Dendritic cell treated with granulocyte-macrophage colony-stimulating factor and Interleukin-4, amounts not matched to agents 40 ng/mL and 50 ng/mL, for 4 days (primary cell): Measurements from ENCODE around the gene PROSER2.

Experiments
- H3K27ac Mint-ChIP-seq: one replicate; pipeline ENCODE4 v1.8.0; 2022; ENCODE audit warnings: mild to moderate bottlenecking, mixed read lengths
- H3K27me3 Mint-ChIP-seq: one replicate; pipeline ENCODE4 v1.8.0; 2022; ENCODE audit warnings: mild to moderate bottlenecking, mixed read lengths
- H3K36me3 Mint-ChIP-seq: one replicate; pipeline ENCODE4 v1.8.0; 2022; ENCODE audit warnings: low read depth, mixed read lengths
- H3K4me1 Mint-ChIP-seq: one replicate; pipeline ENCODE4 v1.8.0; 2022; ENCODE audit warnings: low read depth, mixed read lengths
- H3K4me3 Mint-ChIP-seq: one replicate; pipeline ENCODE4 v1.8.0; 2022; ENCODE audit warnings: mild to moderate bottlenecking, moderate library complexity, mixed read lengths
- H3K9me3 Mint-ChIP-seq: one replicate; pipeline ENCODE4 v1.8.0; 2022; ENCODE audit warnings: mixed read lengths
- intact Hi-C: fragments of 100-400 bp; cut with micrococcal nuclease; formaldehyde crosslinking; loops from one replicate; pipeline ENCODE4 v1.15.0; 2022

PROSER2 gene, protein sequence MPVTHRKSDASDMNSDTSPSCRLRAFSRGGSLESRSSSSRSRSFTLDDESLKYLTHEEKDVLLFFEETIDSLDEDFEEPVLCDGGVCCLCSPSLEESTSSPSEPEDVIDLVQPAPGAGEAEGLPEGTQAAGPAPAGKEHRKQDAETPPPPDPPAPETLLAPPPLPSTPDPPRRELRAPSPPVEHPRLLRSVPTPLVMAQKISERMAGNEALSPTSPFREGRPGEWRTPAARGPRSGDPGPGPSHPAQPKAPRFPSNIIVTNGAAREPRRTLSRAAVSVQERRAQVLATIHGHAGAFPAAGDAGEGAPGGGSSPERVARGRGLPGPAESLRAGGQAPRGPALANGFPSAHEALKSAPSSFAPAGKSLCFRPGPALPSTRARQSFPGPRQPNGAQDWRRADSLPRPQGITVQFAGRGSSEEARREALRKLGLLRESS

DNA sequence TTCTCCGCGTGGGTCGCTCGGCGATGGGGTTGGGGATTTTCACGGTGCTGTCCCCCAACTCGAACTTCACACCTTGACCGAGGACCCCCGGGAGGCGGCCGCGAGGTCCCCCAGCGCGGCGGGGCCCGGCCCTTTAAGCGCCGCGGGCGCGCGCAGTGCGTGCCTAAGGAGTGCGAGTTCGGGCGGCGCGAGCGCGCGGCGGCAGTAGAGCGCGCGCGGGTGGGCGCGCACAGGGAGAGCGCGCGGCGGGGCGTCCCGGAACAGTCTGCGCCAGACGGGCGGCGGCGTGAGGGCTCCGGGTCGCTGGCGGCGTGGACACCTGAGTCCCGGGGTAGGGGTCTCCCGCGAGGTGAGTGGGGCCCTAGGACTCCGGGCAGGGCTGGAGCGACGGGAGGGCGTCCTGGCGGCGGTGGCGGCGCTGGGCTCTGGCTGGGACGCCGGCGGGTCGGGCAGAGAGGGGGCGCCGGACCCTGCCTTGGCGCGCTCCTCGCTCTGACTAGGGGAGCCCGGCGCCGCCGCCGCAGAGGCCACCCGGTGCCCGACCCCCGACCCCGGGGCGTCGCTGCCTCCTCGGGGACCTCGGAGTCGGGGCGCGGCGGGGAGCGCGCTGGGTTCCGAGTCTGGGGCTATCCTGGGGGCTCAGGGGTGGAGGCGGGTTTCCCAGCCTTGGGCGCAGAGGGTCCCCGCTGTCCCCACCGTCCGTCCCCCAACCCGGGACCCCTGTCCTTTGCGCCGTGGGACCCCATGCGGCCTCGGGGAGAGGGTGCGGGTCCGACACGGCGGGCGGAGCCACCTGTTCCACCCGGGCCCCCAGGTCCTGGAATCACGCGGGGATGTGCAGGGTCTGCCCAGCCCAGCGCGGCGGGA, at the start of gene PROSER2:
PROSER2 (plus strand) TSS at position 235 of the 867 bp plus-strand sequence. CDS start 28,722 bp downstream, outside the sequence.
- Mint-ChIP-seq H3K36me3 (peaks cover 7% of the 10 kb centered on the region), H3K27ac (peak within 1 kb of the TSS; percentile 60), H3K9me3 (no peaks in the 10 kb centered on the region), H3K4me3 (peak within 1 kb of the TSS; percentile 79), H3K4me1 (peaks cover 18% of the 10 kb centered on the region), H3K27me3 (peaks cover 17% of the 10 kb centered on the region)
- intact Hi-C loops: no loop called here

DNA sequence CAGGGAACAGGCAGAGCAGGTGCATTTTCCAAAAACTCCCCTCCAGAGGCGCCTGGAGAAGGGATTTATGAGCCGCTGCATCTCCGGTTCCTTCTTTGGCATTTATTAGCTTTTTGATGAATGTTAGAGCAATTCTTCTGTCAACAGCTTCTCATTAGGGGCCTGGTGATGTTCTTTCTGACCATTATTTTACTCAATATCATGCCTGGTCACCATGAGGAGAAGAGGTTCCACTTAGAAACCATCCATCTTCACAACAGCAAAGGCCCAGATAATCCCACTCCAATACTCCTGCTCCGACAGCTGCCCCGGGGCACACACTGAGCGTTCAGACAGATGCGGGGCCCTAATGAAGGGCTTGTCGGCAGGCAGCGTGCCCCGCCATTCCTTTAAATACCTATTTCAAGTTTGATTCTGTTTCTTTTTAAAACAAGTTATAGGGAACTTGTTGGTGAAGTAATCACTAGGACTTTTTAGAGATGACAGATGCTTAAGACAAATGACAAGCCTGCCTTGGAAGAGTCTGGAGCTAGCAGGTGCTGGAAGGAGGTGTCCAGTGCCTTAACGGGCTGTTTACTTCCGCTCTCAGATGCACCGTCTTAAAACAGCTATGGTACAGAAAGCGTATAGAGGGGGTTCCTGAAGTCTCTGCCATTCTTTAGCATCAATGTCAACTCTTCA, 49.3 kb upstream of the PROSER2 start:
- no peaks in the 10 kb centered on the region for H3K36me3 Mint-ChIP-seq
- peaks cover 4% of the 10 kb centered on the region for H3K27me3 Mint-ChIP-seq
- H3K27ac Mint-ChIP-seq: no peak overlapping the region
- H3K9me3 Mint-ChIP-seq: no peaks in the 10 kb centered on the region
- intact Hi-C loops: no loop called here
- H3K4me3 Mint-ChIP-seq: no peak overlapping the region
- H3K4me1 Mint-ChIP-seq: peaks cover 5% of the 10 kb centered on the region

DNA sequence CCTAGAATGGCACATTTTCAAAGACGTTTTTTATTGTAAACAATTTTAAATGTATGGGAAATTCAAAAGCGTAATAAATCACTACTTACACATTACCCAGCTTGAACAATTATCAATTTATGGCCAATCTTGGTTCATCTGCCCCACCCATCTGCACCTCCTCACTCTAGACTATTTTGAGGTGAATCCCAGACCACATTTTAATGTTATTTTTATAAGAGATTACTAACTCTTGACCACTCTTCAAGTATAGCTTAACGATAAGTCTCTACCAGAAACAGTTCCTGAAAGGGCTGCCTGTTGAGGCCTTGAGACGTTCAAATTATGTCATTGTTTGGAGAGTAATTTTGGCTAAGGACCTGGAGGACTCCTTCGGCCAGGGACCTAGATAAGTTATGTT, 47.7 kb upstream of the PROSER2 start:
- intact Hi-C loops: no loop called here
- Mint-ChIP-seq H3K9me3 (no peaks in the 10 kb centered on the region), H3K4me3 (no peak overlapping the region), H3K4me1 (peaks cover 5% of the 10 kb centered on the region), H3K27ac (no peak overlapping the region), H3K27me3 (peaks cover 4% of the 10 kb centered on the region), H3K36me3 (no peaks in the 10 kb centered on the region)

DNA sequence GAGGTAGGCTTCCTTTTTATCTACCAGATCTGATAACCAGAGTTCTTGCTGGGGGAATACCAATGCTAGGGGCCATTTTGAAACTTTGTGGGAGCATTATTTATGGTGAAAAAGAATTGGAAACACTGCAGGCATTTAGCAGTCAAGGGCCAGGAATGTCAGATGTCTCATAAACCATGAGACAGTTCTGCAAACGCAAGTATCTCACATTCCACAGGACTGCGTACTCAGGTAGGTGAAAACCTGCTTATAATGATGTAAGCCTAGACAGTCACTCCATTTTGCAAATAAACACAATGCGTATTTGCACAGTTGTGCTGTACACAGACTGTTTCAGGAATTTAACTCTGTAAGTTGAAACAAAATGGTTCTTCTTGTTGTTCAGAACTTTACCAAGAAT, 47.1 kb upstream of the PROSER2 start:
- Mint-ChIP-seq H3K9me3 (no peaks in the 10 kb centered on the region), H3K27ac (no peak overlapping the region), H3K4me3 (no peak overlapping the region), H3K27me3 (peaks cover 4% of the 10 kb centered on the region), H3K4me1 (peaks cover 5% of the 10 kb centered on the region), H3K36me3 (no peaks in the 10 kb centered on the region)
- intact Hi-C loops: no loop called here

DNA sequence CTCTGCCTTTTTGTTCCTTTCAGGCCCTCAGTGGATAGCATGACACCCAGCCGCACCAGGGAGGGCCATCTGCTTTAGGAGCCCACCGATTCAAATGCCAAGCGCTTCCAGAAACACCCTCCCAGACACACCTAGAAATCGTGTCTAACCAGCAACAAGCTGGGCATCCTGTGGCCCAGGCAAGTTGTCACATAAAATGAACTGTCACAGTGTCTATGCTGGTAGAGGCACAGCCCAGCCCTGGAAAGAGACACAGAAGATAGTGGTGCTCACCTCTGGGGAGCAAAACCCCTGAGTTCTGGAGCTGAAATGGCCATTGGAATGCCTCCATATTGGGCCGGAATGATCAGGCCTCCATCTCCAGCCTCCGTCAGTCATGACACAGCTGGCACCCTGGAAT, 42.0 kb upstream of the PROSER2 start:
- H3K4me3 Mint-ChIP-seq: no peak overlapping the region
- H3K27me3 Mint-ChIP-seq: peaks cover 3% of the 10 kb centered on the region
- H3K9me3 Mint-ChIP-seq: no peaks in the 10 kb centered on the region
- intact Hi-C loops: no loop called here
- H3K27ac Mint-ChIP-seq: no peak overlapping the region
- no peaks in the 10 kb centered on the region for H3K36me3 Mint-ChIP-seq
- H3K4me1 Mint-ChIP-seq: peaks cover 5% of the 10 kb centered on the region

DNA sequence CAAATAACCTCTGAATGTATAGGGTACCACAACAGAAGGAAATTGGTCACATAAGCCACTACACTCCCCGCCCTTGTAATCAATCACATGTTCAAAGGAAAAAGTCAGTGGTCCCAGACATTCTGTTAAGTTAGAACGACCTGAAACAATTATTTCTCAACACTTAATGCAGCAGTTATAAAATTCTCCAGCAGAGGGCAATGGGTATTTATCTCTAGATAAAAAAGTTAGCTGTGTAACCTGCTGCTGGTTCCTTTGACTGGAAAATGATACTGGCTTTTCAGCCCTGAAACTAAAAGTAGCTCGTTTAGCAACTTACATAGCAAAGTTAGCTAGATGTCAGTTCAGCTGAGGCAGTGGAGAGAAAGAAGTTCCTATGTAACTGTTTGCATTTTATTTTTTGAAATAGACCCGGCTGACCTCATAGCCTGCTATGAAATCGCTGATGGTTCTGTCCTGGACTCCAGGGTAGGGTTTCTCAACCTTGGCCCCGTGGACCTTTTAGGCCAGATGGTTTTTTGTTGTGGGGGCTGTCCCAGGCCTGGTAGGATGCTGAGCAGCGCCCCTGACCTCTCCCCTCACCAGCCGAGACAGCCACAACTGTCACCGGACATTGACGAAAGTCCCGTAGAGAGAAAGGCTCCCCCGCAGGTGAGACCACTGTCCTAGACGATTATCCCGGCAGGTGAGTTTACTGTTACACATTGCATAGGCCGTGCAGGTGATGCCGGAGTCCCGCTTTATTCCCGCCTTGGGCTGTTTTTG, 40.2 kb upstream of the PROSER2 start:
- H3K9me3 Mint-ChIP-seq: no peaks in the 10 kb centered on the region
- H3K27me3 Mint-ChIP-seq: peaks cover 4% of the 10 kb centered on the region
- H3K4me1 Mint-ChIP-seq: peaks cover under 1% of the 10 kb centered on the region
- H3K4me3 Mint-ChIP-seq: no peak overlapping the region
- H3K27ac Mint-ChIP-seq: no peak overlapping the region
- no peaks in the 10 kb centered on the region for H3K36me3 Mint-ChIP-seq
- intact Hi-C loops: loop anchor here (1.0 kb wide), 1 partner anchor 203 kb away; no protein-coding TSS in a partner anchor

DNA sequence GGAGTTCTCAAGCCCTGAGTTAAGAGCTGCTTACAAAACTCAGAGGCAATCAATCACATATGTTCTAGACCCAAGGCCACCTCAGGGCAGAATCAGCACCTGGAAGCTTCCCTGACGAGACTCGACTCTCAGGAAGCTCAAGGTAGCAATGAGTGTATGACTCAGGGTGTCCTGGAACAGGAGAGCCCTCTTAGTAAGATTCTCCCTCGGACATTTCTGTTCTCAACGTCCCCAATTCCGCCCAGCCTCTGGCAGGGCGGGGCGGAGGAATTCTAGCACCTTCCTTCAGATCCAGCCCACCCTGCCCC, 39.6 kb upstream of the PROSER2 start:
- peaks cover 4% of the 10 kb centered on the region for H3K27me3 Mint-ChIP-seq
- no peaks in the 10 kb centered on the region for H3K36me3 Mint-ChIP-seq
- no peaks in the 10 kb centered on the region for H3K9me3 Mint-ChIP-seq
- no peak overlapping the region for H3K4me3 Mint-ChIP-seq
- H3K4me1 Mint-ChIP-seq: no peaks in the 10 kb centered on the region
- intact Hi-C loops: loop anchor here (1.0 kb wide), 1 partner anchor 203 kb away; no protein-coding TSS in a partner anchor
- H3K27ac Mint-ChIP-seq: no peak overlapping the region

DNA sequence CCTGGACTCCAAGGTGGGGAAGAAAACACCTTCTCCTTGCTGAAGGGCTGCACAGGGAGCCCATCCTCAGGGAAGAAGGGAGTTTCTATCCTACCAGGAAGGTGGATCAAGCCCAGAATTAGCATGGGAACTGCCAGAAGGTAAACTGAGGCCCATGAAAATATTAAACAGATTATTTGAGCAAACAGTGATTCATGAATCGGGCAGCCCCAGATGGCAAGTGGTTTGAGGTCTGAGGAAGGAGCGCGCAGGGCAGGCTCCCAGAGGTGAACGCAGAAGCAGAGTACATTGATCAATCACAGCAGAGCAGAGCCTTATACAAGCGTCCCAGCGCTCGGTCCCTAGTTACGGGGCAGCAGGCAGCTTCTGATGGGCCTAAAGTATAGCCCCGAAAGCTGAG, 35.8 kb upstream of the PROSER2 start:
- H3K4me1 Mint-ChIP-seq: no peaks in the 10 kb centered on the region
- no peaks in the 10 kb centered on the region for H3K36me3 Mint-ChIP-seq
- no peak overlapping the region for H3K4me3 Mint-ChIP-seq
- H3K27ac Mint-ChIP-seq: no peak overlapping the region
- peaks cover 7% of the 10 kb centered on the region for H3K27me3 Mint-ChIP-seq
- no peaks in the 10 kb centered on the region for H3K9me3 Mint-ChIP-seq
- intact Hi-C loops: no loop called here

DNA sequence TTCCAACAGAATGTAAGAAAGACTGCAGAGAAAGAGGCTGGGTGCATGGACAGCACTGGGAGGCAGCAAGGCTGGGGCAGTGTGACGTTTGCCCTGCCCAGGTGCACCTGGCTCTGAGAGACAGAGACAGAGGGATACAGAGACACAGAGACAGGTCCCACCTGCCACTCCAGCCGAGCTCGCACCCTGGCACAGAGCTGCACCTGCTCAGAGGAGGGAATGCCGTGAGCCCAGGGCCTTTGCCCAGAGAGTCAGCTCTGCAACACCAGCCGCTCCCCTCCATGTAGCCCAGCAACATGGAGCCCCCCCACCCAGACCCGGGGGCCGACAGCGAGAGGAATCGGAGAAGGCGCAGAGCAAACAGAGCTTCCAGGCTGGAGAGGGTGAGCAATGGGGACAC, 35.3 kb upstream of the PROSER2 start:
- no peaks in the 10 kb centered on the region for H3K9me3 Mint-ChIP-seq
- intact Hi-C loops: no loop called here
- no peaks in the 10 kb centered on the region for H3K36me3 Mint-ChIP-seq
- no peak overlapping the region for H3K27ac Mint-ChIP-seq
- no peaks in the 10 kb centered on the region for H3K4me1 Mint-ChIP-seq
- peaks cover 7% of the 10 kb centered on the region for H3K27me3 Mint-ChIP-seq
- no peak overlapping the region for H3K4me3 Mint-ChIP-seq

DNA sequence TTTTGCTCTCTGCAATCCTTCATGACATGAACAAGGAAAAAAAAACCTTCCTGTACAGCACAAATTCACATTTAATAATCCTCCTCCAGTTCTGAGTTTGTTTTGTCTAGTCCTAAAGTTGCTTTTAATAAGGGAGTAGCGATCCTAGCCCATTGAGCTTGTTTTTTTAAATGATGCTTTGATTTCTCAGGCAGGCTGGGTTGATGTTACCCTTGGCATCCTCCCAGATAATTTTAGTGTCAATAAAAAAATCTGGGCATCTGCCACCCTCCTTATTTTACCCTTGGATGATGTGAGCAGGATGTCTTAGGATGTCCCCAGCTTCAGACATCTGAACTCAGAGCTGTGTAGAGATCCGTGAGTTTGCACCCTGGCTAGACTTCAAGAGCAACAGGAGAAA, 33.9 kb upstream of the PROSER2 start:
- H3K27ac Mint-ChIP-seq: no peak overlapping the region
- no peaks in the 10 kb centered on the region for H3K4me1 Mint-ChIP-seq
- peaks cover 5% of the 10 kb centered on the region for H3K27me3 Mint-ChIP-seq
- intact Hi-C loops: no loop called here
- no peaks in the 10 kb centered on the region for H3K36me3 Mint-ChIP-seq
- H3K4me3 Mint-ChIP-seq: no peak overlapping the region
- H3K9me3 Mint-ChIP-seq: no peaks in the 10 kb centered on the region

DNA sequence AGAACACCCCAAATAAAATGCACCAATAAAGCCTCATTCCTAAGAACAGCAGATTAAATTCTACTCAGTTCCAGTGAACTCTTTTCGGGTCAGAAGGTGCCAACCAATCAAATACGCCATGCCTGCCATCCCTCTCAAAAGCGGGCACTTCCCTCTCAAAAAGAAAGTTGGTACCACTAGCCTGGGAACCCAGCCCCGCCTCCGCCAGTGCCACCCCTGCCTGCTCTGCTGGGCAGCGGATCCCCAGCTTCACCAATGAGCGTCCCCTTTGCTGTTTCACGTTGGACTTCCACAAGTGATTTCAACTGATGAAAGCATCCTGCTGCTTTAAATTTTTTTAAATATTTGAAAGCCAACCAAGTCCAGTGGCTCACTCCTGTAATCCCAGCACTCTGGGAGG, 33.2 kb upstream of the PROSER2 start:
- Mint-ChIP-seq H3K4me1 (no peaks in the 10 kb centered on the region), H3K27me3 (peaks cover 5% of the 10 kb centered on the region), H3K4me3 (no peak overlapping the region), H3K27ac (no peak overlapping the region), H3K36me3 (no peaks in the 10 kb centered on the region), H3K9me3 (no peaks in the 10 kb centered on the region)
- intact Hi-C loops: no loop called here

DNA sequence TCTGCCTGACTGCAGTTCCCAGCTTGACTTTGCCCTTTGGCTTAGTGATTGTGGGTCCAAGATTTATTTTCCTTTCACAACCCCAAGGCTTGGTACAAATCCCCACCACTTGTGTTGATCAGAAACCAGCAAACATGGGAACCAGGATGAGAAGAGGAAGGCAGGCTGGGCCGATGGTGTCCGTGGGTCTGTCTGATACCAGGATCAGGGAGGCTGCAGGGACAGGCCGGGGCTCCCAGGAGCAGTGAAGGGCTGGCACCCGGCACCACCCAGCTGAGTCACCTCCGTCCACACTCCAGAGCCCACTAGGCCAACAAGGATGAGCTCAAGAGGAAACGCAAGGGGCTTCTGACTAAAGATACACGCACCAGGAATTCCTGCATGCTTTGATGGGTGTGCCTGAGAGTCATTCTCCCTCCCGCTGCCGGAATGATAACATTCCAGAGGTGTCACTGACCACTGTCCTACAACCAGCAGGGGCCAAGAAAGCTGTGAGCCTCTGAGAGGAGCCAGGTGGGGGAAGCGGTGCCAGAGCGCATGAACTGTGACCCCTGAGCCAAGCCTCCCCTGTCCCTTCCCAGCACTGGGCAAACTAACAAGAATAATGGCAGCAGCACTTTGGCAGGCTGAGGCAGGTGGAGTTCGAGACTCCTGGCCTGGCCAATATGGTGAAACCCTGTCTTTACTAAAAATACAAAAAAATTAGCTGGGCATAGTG, 29.2 kb upstream of the PROSER2 start:
- Mint-ChIP-seq H3K27me3 (peaks cover 3% of the 10 kb centered on the region), H3K4me3 (no peak overlapping the region), H3K9me3 (no peaks in the 10 kb centered on the region), H3K27ac (no peak overlapping the region), H3K4me1 (peaks cover 7% of the 10 kb centered on the region), H3K36me3 (no peaks in the 10 kb centered on the region)
- intact Hi-C loops: no loop called here

DNA sequence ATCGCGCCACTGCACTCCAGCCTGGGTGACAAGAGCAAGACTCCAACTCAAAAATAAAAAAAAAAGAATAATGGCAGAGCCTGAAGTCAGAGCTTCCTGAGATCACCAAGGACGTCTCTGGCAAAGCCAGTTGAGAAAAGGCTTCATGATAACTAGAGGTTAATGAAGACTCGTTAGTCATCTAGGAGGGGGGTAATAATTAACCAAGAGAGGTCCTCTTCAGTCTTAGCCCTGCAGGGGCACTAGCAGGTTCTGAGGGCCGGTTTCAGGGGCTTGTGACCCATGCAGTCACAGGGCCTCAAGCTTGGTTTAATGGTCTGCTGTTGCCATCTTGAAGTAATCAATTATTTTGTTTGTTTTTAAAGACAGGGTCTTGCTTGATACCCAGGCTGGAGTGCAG, 28.6 kb upstream of the PROSER2 start:
- H3K9me3 Mint-ChIP-seq: no peaks in the 10 kb centered on the region
- no peak overlapping the region for H3K4me3 Mint-ChIP-seq
- intact Hi-C loops: no loop called here
- peaks cover 3% of the 10 kb centered on the region for H3K27me3 Mint-ChIP-seq
- H3K36me3 Mint-ChIP-seq: no peaks in the 10 kb centered on the region
- peaks cover 9% of the 10 kb centered on the region for H3K4me1 Mint-ChIP-seq
- no peak overlapping the region for H3K27ac Mint-ChIP-seq
